HG03521 (cell line): ENCODE data around the gene PSTK.

Experiments used
- ATAC-seq: cut with Tn5 transposase; IDR thresholded peaks from one replicate; pipeline ENCODE4 v1.9.1; 2021; ENCODE audit warnings: mild to moderate bottlenecking, moderate library complexity; ENCODE audit not compliant: unreplicated experiment

PSTK gene

DNA sequence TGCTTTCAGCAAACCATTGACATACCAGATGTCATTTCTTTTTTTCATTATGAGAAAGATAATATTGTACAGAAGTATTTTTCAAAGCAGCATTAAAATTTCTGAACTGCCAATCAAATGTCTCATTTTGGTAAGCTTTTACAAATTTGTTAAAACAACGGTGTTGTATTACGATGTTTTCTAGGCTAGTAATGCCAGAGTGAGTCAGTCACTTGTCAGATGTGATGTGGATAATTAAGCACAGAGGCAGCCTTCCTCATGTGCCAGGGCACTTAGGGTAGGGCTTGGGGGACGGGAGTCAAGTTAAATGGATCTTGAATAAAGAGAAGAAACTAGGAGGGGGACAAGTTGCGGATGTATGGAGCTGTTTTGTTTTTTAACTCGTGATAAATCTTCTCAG is 10.1 kb downstream of the PSTK start:
- ATAC-seq, result no peak

DNA sequence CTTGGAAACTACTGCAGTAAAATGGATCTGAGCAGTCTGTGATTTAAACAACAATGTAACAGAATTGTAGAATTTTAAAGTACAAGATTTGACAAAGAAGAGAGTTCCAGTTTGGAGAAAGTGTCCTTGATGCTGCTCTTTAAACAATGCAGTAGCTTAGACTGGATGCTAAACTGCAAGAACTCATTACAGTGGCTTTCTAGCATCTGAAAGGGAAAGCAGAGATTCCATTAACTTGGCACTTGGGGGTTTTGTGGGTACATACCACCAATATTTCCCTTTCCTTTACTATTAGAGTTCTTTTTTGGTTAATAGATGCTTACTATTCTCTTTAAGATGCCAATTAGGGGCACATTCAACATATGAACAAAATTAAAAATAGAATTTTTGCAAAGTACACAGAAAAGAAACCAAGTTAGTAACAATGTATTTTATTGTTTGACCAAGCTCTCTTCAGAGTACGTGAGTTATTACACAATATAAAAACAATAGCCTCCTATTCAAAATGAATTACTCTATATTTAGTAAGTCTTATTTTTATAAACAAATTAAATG is 11.9 kb downstream of the PSTK start:
- no peak for ATAC-seq

DNA sequence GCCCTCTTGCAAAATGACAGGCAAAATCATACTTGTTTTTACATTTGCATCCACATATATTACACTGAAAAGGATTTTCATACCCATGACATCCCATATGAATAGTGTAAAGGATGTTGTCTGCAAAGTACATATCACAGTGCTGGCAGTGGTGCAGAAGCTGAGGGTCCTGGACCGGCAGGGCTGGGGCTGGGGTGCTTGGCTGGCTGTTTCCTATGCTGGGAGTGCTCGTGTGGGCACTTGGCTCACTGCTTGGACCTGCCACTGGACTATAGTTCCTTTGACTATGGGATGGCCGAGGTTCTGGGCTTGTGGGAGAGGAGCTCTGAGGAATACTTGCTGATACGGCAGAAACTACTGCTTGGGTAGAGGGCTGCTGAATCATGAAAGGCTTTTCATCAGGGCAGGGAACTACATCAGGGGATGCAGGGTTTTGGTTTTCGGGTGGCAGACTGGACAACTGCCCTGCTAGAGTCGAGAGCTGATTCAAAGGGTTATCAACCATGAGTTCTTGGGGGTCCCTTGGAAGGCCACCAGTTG is 13.7 kb downstream of the PSTK start:
- no peak for ATAC-seq

DNA sequence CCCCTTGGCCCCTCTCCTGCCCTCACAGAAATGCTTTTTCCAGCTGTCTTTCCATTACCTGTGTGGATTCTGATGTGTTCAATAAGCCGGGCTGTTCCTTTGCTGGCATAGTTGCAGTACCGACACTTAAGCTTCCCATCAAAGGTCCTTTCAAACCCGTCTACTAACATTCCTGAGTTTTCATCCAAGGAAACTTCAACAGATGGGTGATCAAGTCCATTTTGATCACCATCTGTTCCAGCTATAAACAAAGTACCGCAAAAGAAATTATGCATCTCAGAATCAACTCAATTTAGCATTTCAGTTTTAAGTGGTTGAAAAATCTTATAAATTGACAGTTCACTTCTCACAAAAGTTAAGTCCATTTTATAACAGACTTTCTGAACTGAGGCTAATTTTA is 15.7 kb downstream of the PSTK start:
- ATAC-seq, result no peak

DNA sequence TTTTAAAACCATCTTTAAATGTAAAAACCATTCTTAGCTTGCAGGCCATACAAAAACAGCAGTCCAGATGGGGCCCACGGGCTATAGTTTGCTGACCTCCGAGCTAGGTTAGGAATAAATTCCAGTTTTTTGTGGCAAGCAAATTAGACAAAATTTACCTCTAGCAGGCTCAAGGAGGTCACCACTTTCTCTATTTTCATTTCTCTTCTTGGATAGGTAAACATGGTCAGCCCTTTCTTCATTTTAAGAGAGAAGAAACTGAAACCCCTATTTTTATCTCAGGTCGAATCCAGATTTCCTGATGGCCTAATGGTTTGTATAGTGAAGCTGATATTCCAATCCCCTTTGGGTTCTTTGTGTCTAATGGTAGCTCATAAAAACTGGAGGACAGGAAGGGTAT is 17.7 kb downstream of the PSTK start:
- ATAC-seq, result no peak

DNA sequence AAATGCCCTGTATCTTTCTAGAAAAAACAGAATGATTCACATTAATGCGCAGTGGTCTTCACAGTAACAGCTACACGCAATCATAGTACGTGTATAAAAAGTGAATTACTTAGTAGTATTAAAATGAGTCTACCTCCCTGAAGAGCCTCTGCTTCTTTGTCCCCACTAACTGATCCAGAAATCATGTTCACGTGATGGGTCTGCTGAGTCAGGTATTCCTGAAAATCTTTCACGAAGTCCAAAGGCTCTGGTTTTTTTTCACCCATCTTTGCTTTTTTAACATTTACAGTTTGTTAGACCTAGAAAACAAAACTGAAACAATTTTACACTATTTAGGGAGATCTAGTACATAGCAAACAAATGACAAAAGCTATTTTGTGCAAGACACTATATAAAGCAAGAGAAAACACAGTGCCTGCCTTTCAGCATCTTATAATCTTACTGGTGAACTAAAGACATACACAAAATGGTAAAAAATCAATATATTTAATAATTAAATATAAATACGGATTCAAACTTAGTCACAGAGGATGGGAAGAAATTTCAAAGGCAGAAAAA is 18.2 kb downstream of the PSTK start:
- no peak for ATAC-seq

DNA sequence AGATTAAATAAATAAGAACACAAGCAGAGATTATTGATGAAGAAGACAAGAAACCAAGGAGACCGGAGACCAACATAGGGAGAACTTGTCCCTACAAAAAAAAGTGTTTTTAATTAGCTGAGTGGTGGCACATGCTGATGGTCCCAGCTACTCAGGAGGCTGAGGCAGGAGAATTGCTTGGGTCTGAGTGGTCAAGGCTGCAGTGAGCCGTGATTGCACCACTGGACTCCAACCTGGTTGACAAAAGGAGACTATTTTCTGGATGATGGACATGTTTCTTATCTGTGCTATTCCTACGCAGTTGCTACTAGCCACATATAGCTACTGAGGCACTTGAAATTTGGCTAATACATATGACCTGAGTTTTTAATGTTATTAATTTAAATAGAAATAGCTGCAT is 18.7 kb downstream of the PSTK start:
- ATAC-seq, result no peak

DNA sequence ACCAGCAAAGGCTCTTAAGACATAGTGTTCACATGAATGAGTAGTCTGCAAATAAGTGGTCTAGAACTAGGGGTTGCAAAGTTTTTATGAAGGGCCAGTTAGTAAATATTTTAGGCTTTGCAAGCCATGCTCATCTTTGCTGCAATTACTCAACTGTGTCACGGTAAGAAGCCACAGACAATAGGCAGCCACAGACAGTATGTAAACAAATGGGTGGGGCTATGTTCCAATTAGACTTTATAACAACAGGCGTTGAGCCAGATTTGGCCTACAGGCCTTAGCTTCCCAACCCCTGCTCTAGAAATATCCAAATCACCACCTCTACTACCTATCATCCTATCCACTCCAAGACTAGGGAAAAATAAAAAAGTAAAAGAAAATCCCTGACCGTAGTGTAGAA is 19.1 kb downstream of the PSTK start:
- ATAC-seq, result no peak

DNA sequence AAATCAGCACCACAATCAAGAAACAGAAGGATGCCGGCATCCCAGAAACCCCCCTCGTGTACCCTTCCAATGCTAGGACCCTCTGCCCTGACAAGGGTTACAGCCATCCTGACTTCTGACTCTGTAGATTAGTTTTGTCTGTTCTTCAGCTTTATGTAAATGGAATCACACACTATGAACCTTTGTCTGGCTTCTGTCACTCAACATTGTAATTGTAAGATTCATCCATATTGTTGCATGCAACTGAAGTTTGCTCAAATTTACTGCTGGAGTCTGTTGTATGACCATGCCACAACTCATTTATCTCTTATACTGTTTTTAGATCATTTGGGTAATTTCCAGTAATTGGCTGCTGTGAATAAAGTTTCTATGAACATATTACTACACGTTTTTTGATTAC is 20.0 kb downstream of the PSTK start:
- no peak for ATAC-seq

DNA sequence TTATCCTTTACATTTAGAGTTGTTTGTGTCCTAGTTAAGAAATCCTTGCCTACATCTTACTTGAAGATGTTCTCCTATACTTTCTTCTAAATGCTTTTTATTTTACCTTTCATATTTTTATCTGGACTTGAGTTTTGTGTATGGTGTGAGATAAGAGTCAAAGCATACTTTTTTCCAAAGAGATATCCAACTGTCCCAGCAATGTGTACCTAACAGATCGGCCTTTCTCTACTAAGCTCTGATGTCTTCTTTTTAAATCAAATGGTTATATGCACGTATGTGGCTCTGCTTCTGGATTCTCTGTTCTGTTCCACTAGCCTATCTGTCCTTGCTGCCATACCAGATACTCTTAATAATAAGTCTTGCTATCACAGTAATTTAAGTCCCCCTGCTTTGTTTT is 21.2 kb downstream of the PSTK start:
- no peak for ATAC-seq

DNA sequence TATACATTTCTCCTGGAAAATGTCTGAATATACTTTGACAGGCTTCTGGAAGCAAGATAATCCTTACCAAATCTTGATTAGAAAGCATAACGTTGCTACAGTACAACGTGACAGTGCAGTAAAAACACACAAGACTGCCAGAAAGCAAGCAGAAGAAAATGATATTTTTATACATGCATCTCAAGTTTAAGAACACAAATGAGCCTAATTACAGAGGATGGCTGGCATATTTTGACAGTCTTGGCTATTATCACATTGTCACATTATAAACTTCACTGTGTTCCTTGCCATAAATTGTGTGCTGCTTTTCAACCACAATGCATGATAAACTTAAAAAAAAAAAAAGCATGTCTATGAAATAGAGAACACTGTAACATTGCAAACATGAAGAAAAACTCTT is 24.1 kb downstream of the PSTK start:
- no peak for ATAC-seq

DNA sequence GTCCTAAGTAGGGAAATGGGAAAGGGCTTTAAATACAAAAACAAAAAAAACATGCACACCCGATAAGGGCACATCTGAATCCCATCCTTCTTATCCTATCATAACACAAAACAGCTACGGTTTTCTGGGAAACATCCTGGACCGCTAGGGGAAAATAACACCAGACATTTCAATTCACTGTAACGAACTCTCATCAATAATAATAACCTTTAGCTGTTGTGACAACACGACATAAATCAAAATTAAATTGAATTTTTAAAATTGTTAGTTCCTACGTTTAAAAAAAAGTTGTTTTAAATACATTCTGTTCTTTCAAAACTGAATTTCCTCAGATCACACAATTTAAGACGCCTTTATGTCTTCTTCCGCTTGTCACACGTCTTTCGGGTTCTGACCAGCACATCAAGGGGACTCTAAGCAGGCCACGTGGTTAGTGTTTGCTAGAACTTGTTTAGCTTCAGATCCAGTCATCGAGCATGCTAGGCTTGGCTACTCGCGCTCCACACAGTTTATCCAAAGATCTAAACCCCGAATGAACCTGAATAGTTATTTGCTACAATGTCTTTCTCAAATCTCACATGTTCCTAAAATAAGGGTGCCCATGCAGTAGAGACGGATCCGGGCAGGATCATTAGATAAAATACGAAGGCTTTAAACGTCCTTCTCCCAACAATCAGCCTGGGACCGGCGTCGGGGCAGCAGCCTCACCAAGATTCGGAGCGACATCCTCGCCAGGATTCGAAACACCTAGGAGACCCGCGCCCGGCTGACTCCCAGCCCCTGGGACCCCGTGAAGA is 27.6 kb downstream of the PSTK start:
- peak; percentile 36 for ATAC-seq

DNA sequence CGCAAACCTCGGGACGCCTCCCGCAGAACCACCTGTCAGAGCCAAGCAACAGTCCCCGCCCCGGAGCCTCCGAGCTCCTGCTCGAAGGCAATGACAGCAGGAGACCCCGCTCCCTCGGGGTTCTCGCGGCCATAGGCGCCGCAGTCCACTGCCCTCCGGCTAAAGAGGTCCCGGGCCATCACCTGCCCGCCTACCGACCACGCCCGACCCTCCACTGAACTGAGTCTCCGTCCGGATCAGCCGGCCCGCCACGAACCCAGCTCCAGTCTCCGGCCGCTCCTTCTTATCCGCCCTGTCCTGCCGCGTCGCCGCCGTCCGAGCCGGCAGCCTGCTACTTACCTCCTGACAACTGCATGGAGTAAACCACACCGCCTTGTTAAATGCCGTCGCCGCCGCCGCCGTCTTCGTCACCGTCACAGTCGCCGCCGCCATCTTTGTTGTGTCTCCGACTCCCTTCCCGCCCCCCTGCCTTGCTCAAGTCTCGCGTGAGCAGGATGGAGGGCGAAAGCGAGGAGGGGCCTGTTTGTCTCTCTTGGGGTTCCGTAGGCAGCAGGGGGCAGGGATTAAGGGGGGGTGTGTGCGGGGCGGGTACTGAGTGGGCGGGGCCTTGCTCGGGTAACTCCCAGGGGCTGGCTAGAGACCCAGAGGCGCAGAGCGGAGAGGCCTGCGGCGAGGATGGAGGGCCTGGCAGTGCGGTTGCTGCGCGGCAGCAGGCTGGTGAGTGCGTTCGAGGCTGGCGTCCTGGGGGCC is 28.3 kb downstream of the PSTK start, which contains the start of the genes ACADSB and IKZF5:
TSS of gene ACADSB (plus strand) at position 652 of the 750 bp plus-strand sequence. CDS start at position 676, 24 bp downstream.
TSS of gene IKZF5 (minus strand) at position 441 of the 750 bp plus-strand sequence. CDS start 10,170 bp downstream, outside the sequence.
- ATAC-seq, result peak; percentile 77

DNA sequence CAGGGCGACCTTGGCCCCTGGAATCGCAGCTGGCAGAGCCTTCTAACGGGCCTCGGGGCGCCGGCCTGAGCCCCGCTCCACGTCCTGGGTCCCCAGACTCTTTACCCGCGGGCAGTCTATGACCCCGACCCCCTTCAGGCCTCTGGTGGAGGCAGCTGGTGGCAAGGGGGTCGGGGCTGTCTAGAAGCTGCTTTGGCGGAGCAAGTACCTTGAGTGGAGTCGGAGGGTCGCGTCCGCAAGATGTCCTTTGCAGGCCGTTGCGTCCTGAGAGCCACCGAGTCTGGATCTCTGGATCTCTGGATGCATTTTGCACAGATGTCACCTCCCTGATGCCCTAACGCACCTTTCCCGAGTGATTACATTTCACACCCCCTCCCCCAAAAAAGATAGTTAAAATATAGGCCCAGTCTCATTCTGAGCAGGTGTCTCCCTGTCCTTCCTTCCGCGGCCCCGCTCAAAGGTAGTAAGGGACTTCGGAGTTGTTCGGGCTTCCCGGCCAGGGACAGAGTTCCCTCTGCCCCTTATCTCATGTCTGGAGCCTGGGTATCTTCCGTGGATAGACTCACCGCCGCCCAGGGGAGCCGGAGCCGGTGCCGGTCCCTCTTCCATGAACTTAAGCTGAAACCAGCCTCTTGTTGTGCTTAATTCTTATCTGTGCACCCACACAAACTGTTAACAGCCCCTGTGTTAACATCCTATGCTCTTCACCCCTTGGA is 29.1 kb downstream of the PSTK start:
- peak; percentile 7 for ATAC-seq

DNA sequence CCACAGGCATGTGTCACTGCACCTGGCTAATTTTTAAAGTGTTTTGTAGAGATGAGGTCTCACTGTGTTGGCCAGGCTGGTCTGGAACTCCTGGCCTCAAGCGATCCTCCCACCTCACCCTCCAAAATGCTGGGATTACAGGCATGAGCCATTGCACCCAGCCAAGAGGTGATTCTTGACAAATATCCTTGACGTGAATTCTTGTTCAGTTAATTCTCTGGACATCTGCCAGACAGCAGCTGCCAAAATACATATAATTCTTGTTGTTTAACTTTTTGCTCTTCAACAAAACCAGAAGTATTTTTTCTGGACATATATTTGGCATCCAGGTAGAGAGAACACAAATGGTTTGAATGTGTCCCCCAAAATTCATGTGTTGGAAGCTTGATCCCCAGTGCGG is 31.8 kb downstream of the PSTK start:
- ATAC-seq, result no peak

DNA sequence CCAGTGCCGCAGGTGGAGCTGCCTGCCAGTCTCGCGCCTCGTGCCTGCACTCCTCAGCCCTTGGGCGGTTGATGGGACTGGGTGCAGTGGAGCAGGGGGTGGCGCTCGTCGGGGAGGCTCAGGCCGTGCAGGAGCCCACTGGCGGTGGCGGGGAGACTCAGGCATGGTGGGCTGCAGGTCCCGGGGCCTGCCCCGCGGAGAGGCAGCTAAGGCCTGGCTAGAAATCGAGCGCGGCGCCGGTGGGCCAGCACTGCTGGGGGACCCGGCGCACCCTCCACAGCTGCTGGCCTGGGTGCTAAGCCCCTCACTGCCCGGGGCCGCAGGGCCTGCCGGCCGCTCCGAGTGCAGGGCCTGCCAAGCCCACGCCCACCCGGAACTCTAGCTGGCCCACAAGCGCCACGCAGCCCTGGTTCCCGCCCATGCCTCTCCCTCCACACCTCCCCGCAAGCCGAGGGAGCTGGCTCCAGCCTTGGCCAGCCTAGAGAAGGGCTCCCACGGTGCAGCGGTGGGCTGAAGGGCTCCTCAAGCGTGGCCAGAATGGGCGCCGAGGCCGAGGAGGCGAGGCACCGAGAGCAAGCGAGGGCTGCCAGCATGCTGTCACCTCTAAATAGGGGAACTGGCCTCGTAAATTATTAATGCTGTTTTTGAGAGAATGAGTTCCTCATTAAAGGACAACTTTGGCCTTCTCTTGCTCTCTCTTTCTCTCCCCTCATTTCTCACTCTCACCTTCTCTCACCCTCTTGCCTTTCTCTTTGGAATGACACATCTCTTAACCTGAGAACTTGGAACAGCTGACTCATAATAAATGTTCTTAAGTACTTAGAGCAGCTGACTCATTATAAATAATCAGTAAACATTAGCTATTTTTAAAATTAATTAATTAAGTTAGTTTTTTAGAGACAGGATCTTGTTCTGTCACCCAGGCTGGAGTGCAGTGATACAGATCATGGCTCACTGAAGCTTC is 33.5 kb downstream of the PSTK start:
- no peak for ATAC-seq

DNA sequence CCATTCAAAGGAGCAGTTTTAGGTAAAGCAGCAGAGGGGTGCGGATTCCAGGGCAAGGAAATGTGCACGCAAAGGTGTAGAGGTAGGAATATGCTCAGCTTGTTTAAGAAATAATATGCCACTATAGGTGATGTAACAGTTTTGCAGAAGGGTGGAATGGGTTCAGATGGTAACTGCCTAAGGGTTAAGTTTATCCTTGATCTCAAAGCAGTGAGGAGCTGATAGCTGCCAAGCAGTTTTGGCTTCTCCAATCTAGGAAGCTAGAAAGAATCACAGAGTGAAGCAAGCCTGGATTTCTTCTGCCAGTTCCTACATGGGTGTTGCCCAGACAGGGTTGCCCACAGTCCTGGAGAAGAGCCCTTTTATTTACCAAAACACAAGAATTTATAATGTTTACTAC is 34.6 kb downstream of the PSTK start:
- no peak for ATAC-seq

DNA sequence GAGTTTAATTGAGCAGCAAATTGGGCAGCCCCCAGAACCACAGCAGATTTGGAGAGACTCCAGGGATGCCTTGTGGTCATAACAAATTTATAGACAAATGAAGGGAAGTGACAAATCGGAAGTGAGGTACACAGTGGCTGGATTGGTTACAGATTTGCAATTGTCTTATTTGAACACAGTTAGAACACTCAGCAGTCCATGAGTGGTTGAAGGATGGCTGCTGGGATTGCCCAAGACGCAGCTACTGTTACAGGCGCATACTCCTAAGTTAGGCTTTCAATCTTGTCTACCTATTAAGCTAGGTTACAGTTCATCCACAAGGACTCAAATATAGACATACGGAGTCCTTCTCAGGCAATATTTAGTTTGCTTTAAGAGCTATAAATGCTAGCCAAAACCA is 36.0 kb downstream of the PSTK start:
- no peak for ATAC-seq

DNA sequence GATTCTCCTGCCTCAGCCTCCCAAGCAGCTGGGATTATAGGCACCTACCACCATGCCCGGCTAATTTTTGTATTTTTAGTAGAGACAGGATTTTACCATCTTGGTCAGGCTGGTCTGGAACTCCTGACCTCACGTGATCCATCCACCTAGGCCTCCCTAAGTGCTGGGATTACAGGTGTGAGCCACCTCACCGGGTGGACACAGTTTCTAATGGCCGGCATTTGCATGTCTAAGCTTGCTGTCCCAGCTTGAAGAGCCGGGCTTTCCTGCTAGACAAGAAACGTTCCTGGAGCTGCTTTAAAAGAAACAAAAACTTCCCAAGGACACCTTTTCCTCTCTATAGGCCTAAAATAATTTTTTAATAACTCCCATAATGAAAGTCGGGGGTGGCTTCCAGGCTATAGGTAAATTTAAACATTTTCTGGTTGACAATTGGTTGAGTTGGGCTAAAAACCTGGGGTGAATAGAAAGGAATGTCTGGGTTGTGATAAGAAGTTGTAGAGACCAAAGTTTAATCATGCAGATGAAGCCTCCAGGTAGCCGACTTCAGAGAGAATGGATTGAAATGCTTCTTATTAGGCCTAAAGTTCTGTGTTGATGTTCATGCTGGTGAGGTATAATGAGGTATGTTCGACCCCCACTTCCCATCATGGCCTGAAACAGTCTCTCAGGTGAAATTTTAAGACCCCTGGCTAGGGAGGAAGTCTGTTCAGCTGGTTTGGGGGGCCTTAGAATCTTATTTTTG is 37.4 kb downstream of the PSTK start:
- no peak for ATAC-seq
